RWPE2 (cell line): ENCODE measurements around the gene PKN1.
A peak's percentile ranks its signal among the peaks of the same experiment; 100 is the strongest.

Experiments used
- ATAC-seq: fragments of 200-7000 bp; cut with Tn5 transposase; 3 replicates; pipeline ENCODE4 v1.9.1; 2021; ENCODE audit warnings: low read depth
- DNase-seq: peaks from one replicate; pipeline ENCODE4 v3.0.0-alpha.2; 2020; ENCODE audit warnings: low spot score
- H3K27ac ChIP-seq: fragments of 450-650 bp; 2 replicates; pipeline ENCODE4 v1.5.1; 2017; ENCODE audit warnings: mild to moderate bottlenecking; ENCODE audit not compliant: poor library complexity, severe bottlenecking
- H3K27me3 ChIP-seq: fragments of 250-450 bp; sonication (Bioruptor Pico); 2 replicates; pipeline ENCODE4 v1.5.1; 2021; ENCODE audit warnings: mild to moderate bottlenecking, moderate library complexity; ENCODE audit not compliant: insufficient read depth, poor library complexity, severe bottlenecking
- H3K36me3 ChIP-seq: fragments of 250-450 bp; sonication (Bioruptor Pico); 2 replicates; pipeline ENCODE4 v1.5.1; 2020; ENCODE audit warnings: low read depth, mild to moderate bottlenecking, moderate library complexity
- H3K4me1 ChIP-seq: fragments of 250-450 bp; sonication (Bioruptor Pico); 2 replicates; pipeline ENCODE4 v1.5.1; 2021; ENCODE audit warnings: mild to moderate bottlenecking, moderate library complexity; ENCODE audit not compliant: insufficient read depth, poor library complexity, severe bottlenecking
- H3K4me3 ChIP-seq: fragments of 250-450 bp; sonication (Bioruptor Pico); 2 replicates; pipeline ENCODE4 v1.5.1; 2021; ENCODE audit warnings: mild to moderate bottlenecking, moderate library complexity; ENCODE audit not compliant: severe bottlenecking
- H3K9me3 ChIP-seq: fragments of 250-450 bp; sonication (Bioruptor Pico); 2 replicates; pipeline ENCODE4 v1.5.1; 2021; ENCODE audit warnings: mild to moderate bottlenecking, moderate library complexity; ENCODE audit not compliant: severe bottlenecking
- CTCF ChIP-seq: fragments of 450-650 bp; IDR thresholded peaks from one replicate; pipeline ENCODE4 v1.5.1; 2017; ENCODE audit warnings: mild to moderate bottlenecking, moderate library complexity; ENCODE audit not compliant: poor library complexity, severe bottlenecking

The PKN1 gene

GRCh38 chr19:14520543-14520942 is 87.4 kb downstream of the PKN1 start:
- Histone ChIP-seq H3K4me1 (peaks cover 26% of the 10 kb centered on the region), H3K4me3 (no peak overlapping the region), H3K27ac (peak overlapping the region; percentile 98), H3K27me3 (no peaks in the 10 kb centered on the region), H3K36me3 (peaks cover 17% of the 10 kb centered on the region), H3K9me3 (no peaks in the 10 kb centered on the region)
- TF ChIP-seq CTCF = no peak
- ATAC-seq (no peak), DNase-seq (no peak)
